ENCODE results near the gene SHC1. TPM values are rescaled to one million over a fixed set of nuclear protein-coding genes. Genes with fewer than 3 reads are reported as not detected.

Gene SHC1
- total RNA-seq, 3 donors from 2014 or later (not counting 1 experiment from before 2014, with no cell fraction given), result 94.6 to 112 (median 96.8) TPM

GRCh38 chr1:154935749-154936554 lies 34.6 kb downstream of the SHC1 start:
- H3K4me1 ChIP-seq (ENCODE audit: control insufficient read depth, insufficient read depth, low read length), result peaks cover 30% of the 10 kb centered on the region
- intact Hi-C loops (cut with micrococcal nuclease), result loop anchor here (5.0 kb wide), 4 partner anchors 36 to 379 kb away; partner anchors contain the start of genes ADAR, CKS1B, EFNA4 and SHC1
- TF ChIP-seq CTCF (IDR thresholded peaks at IDR 0.05), result no peak
- no peaks in the 10 kb centered on the region for H3K9me3 ChIP-seq (ENCODE audit: control insufficient read depth, insufficient read depth, low read length)
- H3K27me3 ChIP-seq (ENCODE audit: control insufficient read depth, insufficient read depth, low read length), result no peaks in the 10 kb centered on the region
- no peak for ATAC-seq
- WGBS (ENCODE audit: insufficient coverage), result 43% methylated on average over 27 of the region's 27 CpGs
- Mint-ChIP-seq H3K27me3 (ENCODE audit: low read depth in 2 of 2) (no peaks in the 10 kb centered on the region), H3K9me3 (no peaks in the 10 kb centered on the region), H3K36me3 (no peaks in the 10 kb centered on the region), H3K4me3 (peak overlapping the region; percentile 100), H3K4me1 (peaks cover 19 to 40% of the 10 kb centered on the region in 2 donors), H3K27ac (peak overlapping the region; percentile 99 to 100)
- H3K4me3 ChIP-seq (ENCODE audit: low read length), result peak overlapping the region; percentile 85
- H3K27ac ChIP-seq (ENCODE audit: low read length), result peak overlapping the region; percentile 97
- DNase-seq, result no peak
- H3K36me3 ChIP-seq (ENCODE audit: control insufficient read depth, insufficient read depth, low read length), result peaks cover 2% of the 10 kb centered on the region

GRCh38 chr1:154934358-154934948 lies 36.1 kb downstream of the SHC1 start:
- peak overlapping the region; percentile 13 for H3K4me3 Mint-ChIP-seq
- ATAC-seq, result no peak
- Histone ChIP-seq H3K36me3 (ENCODE audit: control insufficient read depth, insufficient read depth, low read length) (peaks cover 2% of the 10 kb centered on the region), H3K9me3 (ENCODE audit: control insufficient read depth, insufficient read depth, low read length) (no peaks in the 10 kb centered on the region), H3K4me1 (ENCODE audit: control insufficient read depth, insufficient read depth, low read length) (peaks cover 20% of the 10 kb centered on the region), H3K27ac (ENCODE audit: low read length) (no peak overlapping the region), H3K4me3 (ENCODE audit: low read length) (no peak overlapping the region), H3K27me3 (ENCODE audit: control insufficient read depth, insufficient read depth, low read length) (no peaks in the 10 kb centered on the region)
- intact Hi-C loops (cut with micrococcal nuclease), result no loop called here
- 95% methylated on average over 4 of the region's 5 CpGs for WGBS (ENCODE audit: insufficient coverage)
- no peak for TF ChIP-seq CTCF (IDR thresholded peaks at IDR 0.05)
- no peaks in the 10 kb centered on the region for H3K27me3 Mint-ChIP-seq (ENCODE audit: low read depth in 2 of 2)
- no peaks in the 10 kb centered on the region for H3K36me3 Mint-ChIP-seq
- H3K9me3 Mint-ChIP-seq, result no peaks in the 10 kb centered on the region
- DNase-seq, result no peak
- H3K27ac Mint-ChIP-seq, result peak overlapping the region in 1 of 2 donors; percentile 100
- H3K4me1 Mint-ChIP-seq, result peaks cover 19 to 30% of the 10 kb centered on the region in 2 donors

DNA sequence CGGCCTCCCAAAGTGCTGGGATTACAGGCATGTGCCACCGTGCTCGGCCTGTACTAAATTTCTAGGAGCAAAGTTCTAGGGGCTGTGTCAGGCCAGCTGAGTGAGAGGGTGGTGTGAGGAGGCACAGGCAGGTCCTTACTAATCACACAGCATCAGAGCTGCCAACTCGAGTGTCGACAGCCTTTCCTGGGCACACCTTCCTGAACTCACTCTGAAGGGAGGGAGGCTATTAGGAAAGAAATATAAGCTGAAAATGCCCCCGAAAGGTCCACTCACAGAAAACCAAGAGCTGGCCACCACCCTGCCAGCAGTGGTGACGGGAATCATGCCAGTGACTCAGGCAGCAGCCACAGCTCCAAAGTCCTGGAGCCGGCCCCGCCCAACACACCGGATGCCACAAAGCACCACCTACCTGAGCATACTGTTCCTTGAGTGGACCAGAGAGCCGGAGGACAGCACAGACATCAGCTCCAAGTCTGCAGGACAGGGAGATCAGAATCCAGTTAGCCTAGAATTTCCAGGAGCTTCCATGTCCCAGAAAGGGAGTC lies 38.5 kb downstream of the SHC1 start:
- intact Hi-C loops (cut with micrococcal nuclease), result no loop called here
- H3K36me3 ChIP-seq (ENCODE audit: control insufficient read depth, insufficient read depth, low read length), result peaks cover 11% of the 10 kb centered on the region
- Mint-ChIP-seq H3K4me3 (no peak overlapping the region), H3K27ac (no peak overlapping the region), H3K9me3 (no peaks in the 10 kb centered on the region), H3K36me3 (no peaks in the 10 kb centered on the region), H3K27me3 (ENCODE audit: low read depth in 2 of 2) (no peaks in the 10 kb centered on the region), H3K4me1 (peaks cover 8 to 14% of the 10 kb centered on the region in 2 donors)
- H3K4me1 ChIP-seq (ENCODE audit: control insufficient read depth, insufficient read depth, low read length), result peaks cover 9% of the 10 kb centered on the region
- no peak for TF ChIP-seq CTCF (IDR thresholded peaks at IDR 0.05)
- H3K27me3 ChIP-seq (ENCODE audit: control insufficient read depth, insufficient read depth, low read length), result no peaks in the 10 kb centered on the region
- H3K4me3 ChIP-seq (ENCODE audit: low read length), result no peak overlapping the region
- over 99% methylated on average over 9 of the region's 11 CpGs for WGBS (ENCODE audit: insufficient coverage)
- no peak overlapping the region for H3K27ac ChIP-seq (ENCODE audit: low read length)
- DNase-seq (no peak), ATAC-seq (no peak)
- H3K9me3 ChIP-seq (ENCODE audit: control insufficient read depth, insufficient read depth, low read length), result no peaks in the 10 kb centered on the region
